Daoy (cell line): ENCODE measurements around the gene ACTG1. TPM values are rescaled to one million over a fixed set of nuclear protein-coding genes. Genes with fewer than 3 reads are reported as not detected.

Experiments used
- DNase-seq: peaks from one replicate; pipeline ENCODE4 v3.0.0-alpha.2; 2015; ENCODE audit warnings: low read depth
- total RNA-seq: library from RNA; depleted of rRNA; stranded (reverse); fragments of >200 nt; shearing (Covaris generic); gene quantifications from 2 replicates; pipeline ENCODE4 v1.2.3, GENCODE V29; 2014; rRNA removed

Gene ACTG1
- 5,410 and 5,454 TPM in 2 replicates for total RNA-seq

- peak; percentile 95 for DNase-seq
Measured at GRCh38 chr17:81512562-81513371, at the start of gene ACTG1. ACTG1 (minus strand) TSS chr17:81512799; CDS start chr17:81512354, 445 bp downstream.

GRCh38 chr17:81561494-81561885 is 48.9 kb upstream of the ACTG1 start:
- DNase-seq: peak; percentile 69

GRCh38 chr17:81558941-81559806 is 46.6 kb upstream of the ACTG1 start:
- no peak for DNase-seq

GRCh38 chr17:81558115-81558468 is 45.5 kb upstream of the ACTG1 start:
- DNase-seq: no peak

- no peak for DNase-seq
Measured at GRCh38 chr17:81557276-81558114, 44.9 kb upstream of the ACTG1 start.

- DNase-seq: no peak
Measured at GRCh38 chr17:81556863-81557262, 44.3 kb upstream of the ACTG1 start.

GRCh38 chr17:81556175-81556691 is 43.6 kb upstream of the ACTG1 start:
- no peak for DNase-seq

GRCh38 chr17:81553616-81554181 is 41.1 kb upstream of the ACTG1 start:
- DNase-seq: peak; percentile 96

GRCh38 chr17:81553018-81553615 is 40.5 kb upstream of the ACTG1 start:
- peak; percentile 89 for DNase-seq

- DNase-seq: peak; percentile 91
Measured at GRCh38 chr17:81552244-81553017, 39.8 kb upstream of the ACTG1 start, which contains the start of gene FAAP100. FAAP100 (minus strand) TSS chr17:81552353; CDS start chr17:81552330, 23 bp downstream.

GRCh38 chr17:81551458-81552243 is 39.1 kb upstream of the ACTG1 start:
- no peak for DNase-seq

- DNase-seq: no peak
Measured at GRCh38 chr17:81550830-81551457, 38.3 kb upstream of the ACTG1 start.

- no peak for DNase-seq
Measured at GRCh38 chr17:81550285-81550684, 37.7 kb upstream of the ACTG1 start.

GRCh38 chr17:81549826-81550225 is 37.2 kb upstream of the ACTG1 start:
- DNase-seq: no peak

- DNase-seq: no peak
Measured at GRCh38 chr17:81549031-81549557, 36.5 kb upstream of the ACTG1 start.

GRCh38 chr17:81547614-81547982 is 35.0 kb upstream of the ACTG1 start:
- no peak for DNase-seq

GRCh38 chr17:81546906-81547613 is 34.5 kb upstream of the ACTG1 start:
- no peak for DNase-seq
